ENCODE measurements around the gene SCAF8. TPM values are rescaled to one million over a fixed set of nuclear protein-coding genes. Genes with fewer than 3 reads are reported as not detected.

Gene SCAF8, protein sequence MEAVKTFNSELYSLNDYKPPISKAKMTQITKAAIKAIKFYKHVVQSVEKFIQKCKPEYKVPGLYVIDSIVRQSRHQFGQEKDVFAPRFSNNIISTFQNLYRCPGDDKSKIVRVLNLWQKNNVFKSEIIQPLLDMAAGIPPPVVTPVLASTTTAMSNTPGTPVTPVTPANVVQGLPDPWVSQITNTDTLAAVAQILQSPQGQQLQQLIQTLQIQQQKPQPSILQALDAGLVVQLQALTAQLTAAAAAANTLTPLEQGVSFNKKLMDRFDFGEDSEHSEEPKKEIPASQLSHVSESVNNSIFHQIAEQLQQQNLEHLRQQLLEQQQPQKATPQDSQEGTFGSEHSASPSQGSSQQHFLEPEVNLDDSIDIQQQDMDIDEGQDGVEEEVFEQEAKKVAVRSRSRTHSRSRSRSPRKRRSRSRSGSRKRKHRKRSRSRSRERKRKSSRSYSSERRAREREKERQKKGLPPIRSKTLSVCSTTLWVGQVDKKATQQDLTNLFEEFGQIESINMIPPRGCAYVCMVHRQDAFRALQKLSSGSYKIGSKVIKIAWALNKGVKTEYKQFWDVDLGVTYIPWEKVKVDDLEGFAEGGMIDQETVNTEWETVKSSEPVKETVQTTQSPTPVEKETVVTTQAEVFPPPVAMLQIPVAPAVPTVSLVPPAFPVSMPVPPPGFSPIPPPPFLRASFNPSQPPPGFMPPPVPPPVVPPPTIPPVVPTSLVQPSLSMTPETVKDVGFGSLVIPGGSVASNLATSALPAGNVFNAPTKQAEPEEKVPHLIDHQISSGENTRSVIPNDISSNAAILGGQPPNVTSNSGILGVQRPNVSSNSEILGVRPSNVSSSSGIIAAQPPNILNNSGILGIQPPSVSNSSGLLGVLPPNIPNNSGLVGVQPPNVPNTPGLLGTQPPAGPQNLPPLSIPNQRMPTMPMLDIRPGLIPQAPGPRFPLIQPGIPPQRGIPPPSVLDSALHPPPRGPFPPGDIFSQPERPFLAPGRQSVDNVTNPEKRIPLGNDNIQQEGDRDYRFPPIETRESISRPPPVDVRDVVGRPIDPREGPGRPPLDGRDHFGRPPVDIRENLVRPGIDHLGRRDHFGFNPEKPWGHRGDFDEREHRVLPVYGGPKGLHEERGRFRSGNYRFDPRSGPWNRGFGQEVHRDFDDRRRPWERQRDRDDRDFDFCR (N-terminal part only)
- 49.7 and 52.4 TPM in 2 replicates for total RNA-seq

GRCh38 chr6:154733183-154733625, at the start of gene SCAF8:
TSS of gene SCAF8 (plus strand) at chr6:154733416. CDS start at chr6:154733901, 485 bp downstream.

Small RNA genes lying within 50 kb of the gene (small RNA-seq; reads per million reads assigned to genes)
- gene MIR1273C (not detected), gene RNU6-824P (not detected)

Other genes starting within 250 kb of the SCAF8 start
- 6.9 and 9.1 TPM in 2 replicates for gene CNKSR3, start 222.7 kb upstream of the SCAF8 start, total RNA-seq

Measured in thoracic aorta endothelial cell (primary cell).